Stimulated activated CD8-positive, alpha-beta memory T cell treated with anti-CD3 and anti-CD28 coated beads, Interleukin-4, amount 100 ng/mL, for 24 hours (primary cell): ENCODE results near the gene IL24.

Experiments used
- DNase-seq: peaks from one replicate; pipeline ENCODE4 v3.0.0-alpha.2; 2020; ENCODE audit warnings: low read depth

The IL24 gene

GRCh38 chr1:206880314-206880713, 16.9 kb upstream of the IL24 start:
- DNase-seq, result no peak

- no peak for DNase-seq
These were observed 14.7 kb upstream of the IL24 start for GRCh38 chr1:206882555-206882954.

GRCh38 chr1:206883160-206883559, 14.1 kb upstream of the IL24 start:
- DNase-seq, result no peak

GRCh38 chr1:206883876-206884275, 13.4 kb upstream of the IL24 start:
- DNase-seq, result no peak

- DNase-seq, result no peak
These were observed 11.7 kb upstream of the IL24 start for GRCh38 chr1:206885341-206886060.

DNA sequence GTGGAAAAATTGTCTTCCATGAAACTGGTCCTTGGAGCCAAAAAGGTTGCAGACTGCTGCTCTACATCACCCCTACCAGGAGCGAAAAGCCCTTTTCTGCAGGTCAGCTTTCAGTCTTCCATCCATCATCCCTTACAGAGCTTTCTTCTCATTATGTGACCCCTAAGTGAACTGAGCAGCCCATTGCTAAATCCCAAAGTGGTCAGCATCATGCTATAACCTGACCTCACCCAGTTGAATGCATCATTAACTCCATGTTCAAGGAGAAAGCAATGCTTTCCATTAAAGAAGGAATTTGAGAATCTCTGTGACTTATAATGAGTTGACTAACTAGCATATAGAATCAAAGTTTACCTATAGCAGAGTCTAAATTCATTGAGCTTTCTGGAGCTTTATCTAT, 10.4 kb upstream of the IL24 start:
- DNase-seq, result no peak

DNA sequence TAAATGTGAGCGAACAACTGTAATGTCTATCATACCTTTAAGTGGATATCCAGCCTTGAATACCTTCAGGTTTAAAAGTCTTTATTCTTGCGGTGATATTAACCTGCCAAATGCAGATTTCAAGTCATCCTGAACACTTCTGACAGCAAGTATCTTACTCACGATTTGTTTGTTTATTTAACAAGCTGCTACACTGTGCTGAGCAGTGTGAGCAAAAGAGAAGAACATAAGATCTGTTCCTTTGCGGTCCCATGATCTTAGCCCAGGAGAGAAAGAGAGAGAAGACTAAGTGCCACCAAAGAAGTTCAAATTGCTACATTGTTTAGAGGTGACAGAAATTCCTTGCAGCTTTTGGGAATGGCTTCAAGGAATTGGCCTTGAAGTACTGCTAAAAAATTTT, 9.5 kb upstream of the IL24 start:
- no peak for DNase-seq

DNA sequence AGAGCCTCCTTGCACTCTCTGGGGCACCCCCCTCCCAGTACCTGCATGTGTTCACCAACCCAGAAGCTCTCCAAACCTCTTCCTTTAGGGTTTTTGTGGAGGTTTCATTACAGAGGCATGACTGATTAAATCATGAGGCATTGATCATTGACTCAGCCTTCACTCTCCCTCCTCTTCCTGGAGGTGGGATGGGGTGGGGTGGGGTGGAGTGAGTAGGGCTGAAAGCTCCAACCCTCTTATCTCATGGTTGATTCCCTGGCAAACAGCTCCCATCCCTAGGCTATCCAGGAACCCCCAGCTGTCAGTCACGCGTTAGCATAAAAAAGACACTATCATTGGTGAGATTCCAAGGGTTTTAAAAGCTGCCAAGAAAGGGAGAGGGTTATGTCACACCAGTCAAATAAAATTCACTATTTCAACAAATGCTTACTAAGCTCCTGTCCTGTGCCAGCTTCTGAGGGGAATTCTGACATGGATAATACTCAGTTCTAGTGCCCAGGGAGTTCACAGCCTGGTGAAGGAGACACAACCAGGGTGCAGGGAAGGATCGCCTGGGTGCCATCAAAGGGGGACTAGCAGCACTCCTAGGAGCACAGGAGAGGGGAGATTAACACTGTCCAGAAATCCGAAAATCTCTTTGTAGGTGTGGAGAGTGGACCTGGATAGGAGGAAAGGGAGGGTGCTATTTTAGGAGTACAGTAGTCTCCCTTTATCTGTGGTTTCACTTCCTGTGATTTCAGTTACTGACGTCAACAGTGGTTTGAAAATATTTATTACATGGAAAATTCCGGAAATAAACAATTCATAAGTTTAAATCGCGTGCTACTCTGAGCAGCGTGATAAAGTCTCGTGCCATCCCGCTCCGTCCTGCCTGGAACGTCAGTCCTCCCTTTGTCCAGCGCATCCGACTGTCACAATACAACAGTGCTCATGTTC, 6.8 kb upstream of the IL24 start:
- DNase-seq, result no peak

GRCh38 chr1:206891412-206891811, 5.8 kb upstream of the IL24 start:
- no peak for DNase-seq

- no peak for DNase-seq
These were observed 4.8 kb upstream of the IL24 start for GRCh38 chr1:206892351-206892984.

- no peak for DNase-seq
These were observed 3.9 kb upstream of the IL24 start for GRCh38 chr1:206893380-206893779.

GRCh38 chr1:206895325-206895724, 1.9 kb upstream of the IL24 start:
- DNase-seq, result no peak

- no peak for DNase-seq
These were observed 1.4 kb upstream of the IL24 start for GRCh38 chr1:206895837-206896242.

- DNase-seq, result no peak
These were observed 982 bp upstream of the IL24 start for GRCh38 chr1:206896261-206896660.

DNA sequence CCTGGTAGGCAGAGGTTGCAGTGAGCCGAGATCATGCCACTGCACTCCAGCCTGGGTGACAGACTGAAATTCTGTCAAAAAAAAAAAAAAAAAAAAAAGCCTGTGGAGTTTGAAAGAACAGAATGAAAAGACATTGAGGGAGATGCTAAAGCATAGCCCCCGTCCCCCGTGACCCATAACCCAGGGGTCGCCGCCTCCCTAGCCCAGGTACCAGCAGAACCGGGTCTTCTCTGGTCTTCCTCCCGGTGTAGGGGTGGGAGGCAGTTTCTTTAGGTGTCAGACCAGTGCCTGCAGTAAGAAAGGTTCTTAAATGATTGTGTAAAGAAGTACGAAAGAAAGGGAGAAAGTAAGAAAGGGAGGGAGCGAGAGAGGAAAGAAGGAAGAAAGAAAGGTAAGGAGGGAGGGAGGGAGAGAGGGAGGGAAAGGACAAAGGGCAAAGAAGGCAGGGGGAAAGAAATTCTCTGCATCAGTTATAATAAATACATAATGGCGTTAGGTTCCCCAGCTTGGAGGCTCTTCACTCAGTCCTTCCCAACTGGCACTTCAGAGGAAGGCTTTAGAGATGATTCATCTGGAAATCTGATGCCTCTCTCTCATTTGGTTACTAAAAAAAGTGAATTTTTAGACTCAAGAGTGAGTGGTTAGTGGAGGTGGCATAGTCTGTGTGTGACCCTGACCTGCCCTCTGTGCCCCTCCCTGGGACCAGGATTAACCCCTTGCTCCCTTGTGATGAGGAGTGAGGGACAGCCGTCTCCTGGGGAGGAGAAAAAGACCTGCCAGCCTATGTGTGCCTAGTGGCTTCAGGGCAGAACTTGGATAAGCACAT, 1.1 kb downstream of the IL24 start:
- no peak for DNase-seq

DNA sequence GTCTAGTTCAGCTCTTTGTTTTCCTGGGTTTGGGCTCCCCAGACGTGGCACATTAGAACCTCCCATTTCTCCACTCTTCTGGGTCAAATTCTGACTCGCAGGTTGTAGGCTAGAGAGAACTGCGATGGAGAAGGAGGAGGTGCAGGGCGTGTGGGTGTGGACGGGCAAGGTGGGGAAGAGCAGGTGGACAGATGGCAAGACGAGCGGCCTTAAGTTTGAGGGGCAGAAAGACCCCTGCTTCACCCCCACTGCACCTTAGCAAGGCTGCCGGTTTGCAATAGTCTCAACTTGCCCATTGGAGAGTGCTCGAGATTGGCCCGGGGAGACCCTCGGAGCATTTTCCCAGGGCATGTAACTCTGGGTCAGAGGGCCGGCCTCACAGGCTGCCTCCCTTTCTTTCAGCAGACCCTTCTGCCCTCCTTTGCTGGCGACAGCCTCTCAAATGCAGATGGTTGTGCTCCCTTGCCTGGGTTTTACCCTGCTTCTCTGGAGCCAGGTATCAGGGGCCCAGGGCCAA, 1.7 kb downstream of the IL24 start:
- DNase-seq, result no peak

DNA sequence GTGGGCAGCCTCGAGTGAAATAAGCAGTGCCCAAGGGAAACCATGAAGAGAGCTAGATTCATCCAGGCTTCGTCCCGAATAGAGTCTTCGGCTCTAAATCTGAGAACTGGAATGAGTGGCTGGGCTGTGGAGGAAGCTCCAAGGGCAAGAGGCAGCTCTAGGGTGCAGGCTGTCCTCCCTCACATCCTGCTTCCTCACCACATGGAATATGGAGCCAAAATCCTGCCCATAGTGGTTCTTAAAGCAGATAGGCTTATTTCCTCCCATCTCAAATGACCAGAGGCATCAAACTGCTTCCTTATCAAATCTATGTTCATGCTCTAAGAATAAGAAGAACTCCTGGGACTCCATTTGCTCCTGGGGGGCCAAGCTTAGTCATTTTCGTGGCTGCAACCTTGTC, 2.5 kb downstream of the IL24 start:
- no peak for DNase-seq

GRCh38 chr1:206900149-206900548, 2.9 kb downstream of the IL24 start:
- DNase-seq, result no peak

DNA sequence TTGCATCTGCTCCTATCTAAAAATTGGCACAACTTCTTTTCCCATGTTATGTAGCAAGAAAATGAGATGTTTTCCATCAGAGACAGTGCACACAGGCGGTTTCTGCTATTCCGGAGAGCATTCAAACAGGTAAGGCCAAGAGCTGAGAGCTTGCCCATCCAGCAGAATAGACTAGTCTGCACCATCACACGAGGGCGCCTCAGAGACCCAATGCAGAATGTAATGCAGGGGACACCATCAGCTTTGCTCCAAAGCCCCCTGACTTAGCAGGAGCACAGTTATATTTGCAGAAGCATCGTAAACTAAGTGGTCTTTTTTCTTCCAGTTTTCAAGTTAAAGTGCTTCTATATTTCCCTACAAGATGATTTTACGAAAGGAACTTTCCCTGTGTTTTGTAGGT, 4.7 kb downstream of the IL24 start:
- no peak for DNase-seq

GRCh38 chr1:206902702-206903101, 5.5 kb downstream of the IL24 start:
- DNase-seq, result no peak

- DNase-seq, result no peak
These were observed 6.4 kb downstream of the IL24 start for GRCh38 chr1:206903687-206904086.
